Mesendoderm (in vitro differentiated cells): ENCODE measurements around the gene FRY.

ENCODE experiments used
- DNase-seq: peaks from one replicate; pipeline ENCODE4 v3.0.0; 2013
- H2AK5ac ChIP-seq: 2 replicates; pipeline ENCODE4 v1.6.1; 2013; ENCODE audit warnings: low read length, inconsistent platforms
- H2BK120ac ChIP-seq: 2 replicates; pipeline ENCODE4 v1.6.1; 2013; ENCODE audit warnings: low read depth, mild to moderate bottlenecking, low read length, moderate library complexity, mixed read lengths
- H2BK15ac ChIP-seq: replicated peaks from 2 replicates; pipeline ENCODE4 v1.6.1; 2013; ENCODE audit warnings: low read depth, mild to moderate bottlenecking, moderate library complexity
- H2BK5ac ChIP-seq: 2 replicates; pipeline ENCODE4 v1.6.1; 2013; ENCODE audit warnings: low read length, inconsistent platforms
- H3K18ac ChIP-seq: 2 replicates; pipeline ENCODE4 v1.6.1; 2013; ENCODE audit warnings: mild to moderate bottlenecking, low read length, mixed read lengths
- H3K23ac ChIP-seq: one replicate; pipeline ENCODE4 v1.6.1; 2013; ENCODE audit warnings: low read length
- H3K27ac ChIP-seq: 2 replicates; pipeline ENCODE4 v1.5.1; 2013; ENCODE audit warnings: low read depth, mild to moderate bottlenecking, inconsistent platforms, low read length, moderate library complexity
- H3K27me3 ChIP-seq: 2 replicates; pipeline ENCODE4 v1.6.1; 2013; ENCODE audit warnings: low read length, control low read depth, mild to moderate bottlenecking, inconsistent platforms; ENCODE audit not compliant: insufficient read depth, poor library complexity
- H3K36me3 ChIP-seq: 2 replicates; pipeline ENCODE4 v1.6.1; 2013; ENCODE audit warnings: low read length, inconsistent platforms; ENCODE audit not compliant: control insufficient read depth, insufficient read depth
- H3K4ac ChIP-seq: one replicate; pipeline ENCODE4 v1.6.1; 2013; ENCODE audit warnings: low read depth, mild to moderate bottlenecking, low read length, moderate library complexity
- H3K4me1 ChIP-seq: 2 replicates; pipeline ENCODE4 v1.6.1; 2013; ENCODE audit warnings: low read depth, low read length, inconsistent platforms; ENCODE audit not compliant: control insufficient read depth
- H3K4me2 ChIP-seq: 2 replicates; pipeline ENCODE4 v1.6.1; 2013; ENCODE audit warnings: low read length
- H3K4me3 ChIP-seq: 2 replicates; pipeline ENCODE4 v1.5.1; 2013; ENCODE audit warnings: mild to moderate bottlenecking, low read length
- H3K56ac ChIP-seq: one replicate; pipeline ENCODE4 v1.6.1; 2013; ENCODE audit warnings: low read length
- H3K79me1 ChIP-seq: 2 replicates; pipeline ENCODE4 v1.6.1; 2013; ENCODE audit warnings: low read length, inconsistent platforms
- H3K79me2 ChIP-seq: 2 replicates; pipeline ENCODE4 v1.6.1; 2013; ENCODE audit warnings: mild to moderate bottlenecking, low read length; ENCODE audit not compliant: control insufficient read depth, insufficient read depth
- H3K9ac ChIP-seq: 2 replicates; pipeline ENCODE4 v1.6.1; 2013; ENCODE audit warnings: low read length, inconsistent platforms
- H4K5ac ChIP-seq: one replicate; pipeline ENCODE4 v1.6.1; 2013; ENCODE audit warnings: low read length
- H4K8ac ChIP-seq: one replicate; pipeline ENCODE4 v1.6.1; 2013; ENCODE audit warnings: low read depth, mild to moderate bottlenecking, control low read depth, low read length, moderate library complexity
- WGBS: extraction: QIAGEN DNeasy Blood & Tissue Kit; methylation state at CpG from one replicate; pipeline ENCODE4 v1.1.7; 2013; ENCODE audit warnings: low lambda C conversion rate, missing lambda C conversion rate; ENCODE audit not compliant: insufficient coverage; ENCODE audit errors: extremely low coverage; 5-methylcytosine and 5-hydroxymethylcytosine counted together

FRY gene

GRCh38 chr13:32297206-32297605 lies 265.6 kb downstream of the FRY start:
- Histone ChIP-seq H3K9ac (no peak overlapping the region), H2BK120ac (no peak overlapping the region), H3K56ac (no peak overlapping the region), H2AK5ac (no peak overlapping the region), H3K4me3 (no peak overlapping the region), H3K79me2 (no peaks in the 10 kb centered on the region), H3K4ac (no peak overlapping the region), H3K36me3 (no peaks in the 10 kb centered on the region), H3K4me2 (no peak overlapping the region), H4K8ac (no peak overlapping the region), H3K23ac (no peak overlapping the region), H3K18ac (no peak overlapping the region), H2BK15ac (no peak overlapping the region), H2BK5ac (no peak overlapping the region), H3K4me1 (no peaks in the 10 kb centered on the region), H3K27me3 (no peaks in the 10 kb centered on the region), H4K5ac (no peak overlapping the region), H3K79me1 (no peaks in the 10 kb centered on the region), H3K27ac (no peak overlapping the region)
- WGBS, result no CpG with 5 or more reads among the region's 2 CpGs
- no peak for DNase-seq

- Histone ChIP-seq H3K36me3 (no peaks in the 10 kb centered on the region), H3K4me3 (no peak overlapping the region), H4K5ac (no peak overlapping the region), H3K79me2 (no peaks in the 10 kb centered on the region), H2BK120ac (no peak overlapping the region), H3K27ac (no peak overlapping the region), H3K9ac (no peak overlapping the region), H3K4ac (no peak overlapping the region), H4K8ac (no peak overlapping the region), H3K4me1 (no peaks in the 10 kb centered on the region), H3K56ac (no peak overlapping the region), H3K79me1 (no peaks in the 10 kb centered on the region), H2AK5ac (no peak overlapping the region), H3K4me2 (no peak overlapping the region), H3K23ac (no peak overlapping the region), H2BK5ac (no peak overlapping the region), H3K27me3 (no peaks in the 10 kb centered on the region), H2BK15ac (no peak overlapping the region), H3K18ac (no peak overlapping the region)
- no peak for DNase-seq
- no CpG with 5 or more reads among the region's 6 CpGs for WGBS
Measured at GRCh38 chr13:32298695-32299094, 267.1 kb downstream of the FRY start.

- H3K27ac ChIP-seq, result no peak overlapping the region
- no peaks in the 10 kb centered on the region for H3K27me3 ChIP-seq
- H3K56ac ChIP-seq, result no peak overlapping the region
- H2AK5ac ChIP-seq, result no peak overlapping the region
- H3K36me3 ChIP-seq, result no peaks in the 10 kb centered on the region
- H3K4me3 ChIP-seq, result no peak overlapping the region
- H2BK5ac ChIP-seq, result no peak overlapping the region
- H3K4me2 ChIP-seq, result no peak overlapping the region
- H3K79me1 ChIP-seq, result no peaks in the 10 kb centered on the region
- no peaks in the 10 kb centered on the region for H3K79me2 ChIP-seq
- WGBS, result no CpG with 5 or more reads among the region's 4 CpGs
- no peak overlapping the region for H3K18ac ChIP-seq
- H2BK120ac ChIP-seq, result no peak overlapping the region
- no peak overlapping the region for H3K9ac ChIP-seq
- H3K4me1 ChIP-seq, result no peaks in the 10 kb centered on the region
- no peak overlapping the region for H3K4ac ChIP-seq
- no peak overlapping the region for H2BK15ac ChIP-seq
- H3K23ac ChIP-seq, result no peak overlapping the region
- no peak overlapping the region for H4K5ac ChIP-seq
- no peak overlapping the region for H4K8ac ChIP-seq
- DNase-seq, result peak; percentile 49
Measured at GRCh38 chr13:32299893-32300292, 268.3 kb downstream of the FRY start.

- Histone ChIP-seq H3K18ac (no peak overlapping the region), H3K4me1 (no peaks in the 10 kb centered on the region)
- DNase-seq, result no peak
Measured at GRCh38 chr13:32300406-32300805, 268.8 kb downstream of the FRY start.

GRCh38 chr13:32300920-32301319 lies 269.3 kb downstream of the FRY start:
- no peak overlapping the region for H3K23ac ChIP-seq
- H3K4ac ChIP-seq, result no peak overlapping the region
- H4K5ac ChIP-seq, result no peak overlapping the region
- H4K8ac ChIP-seq, result no peak overlapping the region
- H2AK5ac ChIP-seq, result no peak overlapping the region
- no peaks in the 10 kb centered on the region for H3K27me3 ChIP-seq
- H2BK15ac ChIP-seq, result no peak overlapping the region
- no peak overlapping the region for H3K9ac ChIP-seq
- H2BK5ac ChIP-seq, result no peak overlapping the region
- no peak overlapping the region for H2BK120ac ChIP-seq
- H3K4me3 ChIP-seq, result no peak overlapping the region
- H3K79me2 ChIP-seq, result no peaks in the 10 kb centered on the region
- H3K4me2 ChIP-seq, result no peak overlapping the region
- no peaks in the 10 kb centered on the region for H3K36me3 ChIP-seq
- no peaks in the 10 kb centered on the region for H3K4me1 ChIP-seq
- no peak overlapping the region for H3K27ac ChIP-seq
- DNase-seq, result no peak
- H3K56ac ChIP-seq, result no peak overlapping the region
- H3K79me1 ChIP-seq, result no peaks in the 10 kb centered on the region
- WGBS, result no CpG with 5 or more reads among the region's 1 CpG
- H3K18ac ChIP-seq, result no peak overlapping the region

More at GRCh38 chr13:32300406-32300805, 268.8 kb downstream of the FRY start:
- H3K27me3 ChIP-seq, result no peaks in the 10 kb centered on the region
- no peak overlapping the region for H2BK15ac ChIP-seq
- no peak overlapping the region for H3K56ac ChIP-seq
- no peak overlapping the region for H3K4me2 ChIP-seq
- H2BK5ac ChIP-seq, result no peak overlapping the region
- no peaks in the 10 kb centered on the region for H3K79me1 ChIP-seq
- no peaks in the 10 kb centered on the region for H3K79me2 ChIP-seq
- no CpG with 5 or more reads among the region's 8 CpGs for WGBS
- no peak overlapping the region for H4K5ac ChIP-seq
- H3K36me3 ChIP-seq, result no peaks in the 10 kb centered on the region
- no peak overlapping the region for H3K9ac ChIP-seq
- H3K4me3 ChIP-seq, result no peak overlapping the region
- no peak overlapping the region for H2BK120ac ChIP-seq
- no peak overlapping the region for H4K8ac ChIP-seq
- no peak overlapping the region for H3K23ac ChIP-seq
- no peak overlapping the region for H3K4ac ChIP-seq
- no peak overlapping the region for H3K27ac ChIP-seq
- no peak overlapping the region for H2AK5ac ChIP-seq

GRCh38 chr13:32302461-32302860 lies 270.9 kb downstream of the FRY start:
- no CpG with 5 or more reads among the region's 2 CpGs for WGBS
- Histone ChIP-seq H3K23ac (no peak overlapping the region), H2AK5ac (no peak overlapping the region), H3K9ac (no peak overlapping the region), H2BK15ac (no peak overlapping the region), H3K4me2 (no peak overlapping the region), H3K27me3 (no peaks in the 10 kb centered on the region), H2BK5ac (no peak overlapping the region), H3K18ac (no peak overlapping the region), H2BK120ac (no peak overlapping the region), H3K36me3 (no peaks in the 10 kb centered on the region), H4K8ac (no peak overlapping the region), H3K27ac (no peak overlapping the region), H3K56ac (no peak overlapping the region), H3K4ac (no peak overlapping the region), H3K79me2 (no peaks in the 10 kb centered on the region), H3K79me1 (no peaks in the 10 kb centered on the region), H3K4me3 (no peak overlapping the region), H4K5ac (no peak overlapping the region), H3K4me1 (no peaks in the 10 kb centered on the region)
- DNase-seq, result no peak
